Activated CD4-positive, alpha-beta T cell treated with anti-CD3 and anti-CD28 coated beads for 36 hours (primary cell): ENCODE results near the gene NUFIP2. TPM values are rescaled to one million over a fixed set of nuclear protein-coding genes. Genes with fewer than 3 reads are reported as not detected.
"Not testable (repeated sequence)": the region's sequence is repeated elsewhere in the genome, so short reads cannot be mapped to it uniquely, and the experiment has no call there.

Experiments used
- ATAC-seq: fragments of 200-7000 bp; cut with Tn5 transposase; one replicate; pipeline ENCODE4 v1.10.0; 2021; ENCODE audit warnings: mild to moderate bottlenecking, moderate library complexity
- CTCF ChIA-PET: fragments of 350-600 bp; sonication (Branson Sonifier 250); formaldehyde crosslinking; loops from one replicate; lab custom pipeline; 2021; ENCODE audit warnings: antibody characterized with exemption; lab: Charles Lee
- POLR2A ChIA-PET: fragments of 350-600 bp; sonication (Branson Sonifier 250); formaldehyde crosslinking; loops from one replicate; lab custom pipeline; 2021; ENCODE audit warnings: antibody characterized with exemption, inconsistent platforms; lab: Charles Lee
- DNase-seq: peaks from one replicate; pipeline ENCODE4 v3.0.0-alpha.2; 2020
- H3K27ac Mint-ChIP-seq: one replicate; pipeline ENCODE4 v1.8.0; 2021; ENCODE audit warnings: mixed read lengths
- H3K27me3 Mint-ChIP-seq: one replicate; pipeline ENCODE4 v1.8.0; 2021; ENCODE audit warnings: mixed read lengths
- H3K36me3 Mint-ChIP-seq: one replicate; pipeline ENCODE4 v1.8.0; 2021; ENCODE audit warnings: low read depth, mixed read lengths
- H3K4me1 Mint-ChIP-seq: one replicate; pipeline ENCODE4 v1.8.0; 2021; ENCODE audit warnings: mixed read lengths
- H3K4me3 Mint-ChIP-seq: one replicate; pipeline ENCODE4 v1.8.0; 2021; ENCODE audit warnings: mild to moderate bottlenecking, moderate library complexity, mixed read lengths
- H3K9me3 Mint-ChIP-seq: one replicate; pipeline ENCODE4 v1.8.0; 2021; ENCODE audit warnings: low read depth, mixed read lengths
- intact Hi-C, 2 experiments: fragments of 100-400 bp; cut with DNase I in 1 of 2; cut with micrococcal nuclease in 1 of 2; formaldehyde crosslinking; loops; one replicate each; pipeline versions ENCODE4 v1.14.2 to v1.15.1; 2022 to 2024; cut with DNase I, micrococcal nuclease
- total RNA-seq, 2 experiments: library from RNA; stranded (reverse); gene quantifications; one replicate each; pipeline ENCODE4 v1.2.3, GENCODE V29; 2021

Gene NUFIP2
- total RNA-seq, 2 experiments from 2014 or later, result 55.1 to 93.1 TPM

DNA sequence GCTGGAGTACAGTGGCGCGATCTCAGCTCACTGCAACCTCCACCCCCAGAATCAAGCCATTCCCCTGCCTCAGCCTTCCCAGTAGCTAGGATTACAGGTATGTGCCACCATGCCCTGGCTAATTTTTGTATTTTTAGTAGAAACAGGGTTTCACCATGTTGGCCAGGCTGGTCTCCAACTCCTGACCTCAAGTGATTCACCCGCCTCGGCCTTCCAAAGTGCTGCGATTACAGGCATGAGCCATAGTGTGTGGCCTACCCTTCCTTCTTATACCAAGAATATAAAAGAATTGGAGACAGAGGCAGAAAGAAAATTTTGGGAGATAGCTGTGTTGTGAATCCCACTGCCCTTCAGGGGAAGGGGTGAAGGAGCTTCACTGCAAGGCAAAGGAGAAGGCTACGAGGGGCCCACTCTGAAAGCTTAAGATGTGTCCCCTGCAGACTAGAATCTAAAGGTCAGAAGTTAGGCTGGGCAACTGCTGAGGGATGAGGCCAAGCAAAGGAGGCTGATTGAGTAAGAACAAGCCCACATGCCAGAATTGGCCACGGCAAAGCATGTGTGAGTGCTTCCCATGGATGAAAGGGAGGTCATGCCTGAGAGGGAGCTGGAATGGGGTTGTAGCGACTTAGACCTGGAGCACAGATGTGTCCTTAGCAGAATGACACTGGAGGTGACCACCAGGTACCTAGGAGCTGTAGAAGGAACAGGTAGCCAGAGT, 55.7 kb downstream of the NUFIP2 start:
- POLR2A ChIA-PET, result no interaction called here
- CTCF ChIA-PET, result interaction anchor here (0.6 to 1.5 kb wide), 8 partner anchors 10 to 380 kb away, joined by 3 to 8 read pairs (median 4); no protein-coding TSS in a partner anchor

DNA sequence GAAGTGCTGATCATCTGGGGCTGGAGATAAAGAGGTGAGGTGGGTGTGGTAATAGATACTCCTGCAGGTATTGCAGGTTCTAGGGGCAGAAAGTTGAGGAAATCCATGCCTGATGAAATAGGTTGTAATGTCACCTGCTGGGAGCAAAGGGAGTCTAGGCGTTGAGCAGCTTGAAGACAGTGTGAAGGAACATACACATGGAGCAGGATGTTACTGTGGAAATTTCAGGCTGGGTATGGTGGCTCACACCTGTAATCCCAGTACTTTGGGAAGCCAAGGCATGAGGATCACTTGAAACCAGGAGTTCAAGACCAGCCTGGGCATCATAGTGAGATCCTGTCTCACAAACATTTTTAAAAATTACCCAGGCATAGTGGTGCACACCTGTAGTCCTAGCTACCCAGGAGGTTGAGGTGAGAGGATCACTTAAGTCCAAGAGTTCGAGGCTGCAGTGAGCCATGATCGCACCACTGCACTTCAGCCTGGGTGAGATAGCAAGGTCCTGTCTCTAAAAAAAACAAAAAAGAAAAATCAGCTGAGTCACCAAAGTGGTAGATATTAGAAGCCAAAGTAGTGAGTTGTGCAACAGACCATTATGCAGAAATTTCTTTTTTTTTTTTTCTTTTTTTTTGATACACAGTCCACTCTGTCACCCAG, 56.3 kb downstream of the NUFIP2 start:
- POLR2A ChIA-PET, result no interaction called here
- CTCF ChIA-PET, result interaction anchor here (0.7 to 1.5 kb wide), 6 partner anchors 10 to 273 kb away, joined by 3 to 8 read pairs (median 4); no protein-coding TSS in a partner anchor
- no peaks in the 10 kb centered on the region for H3K9me3 Mint-ChIP-seq
- H3K36me3 Mint-ChIP-seq, result no peaks in the 10 kb centered on the region
- intact Hi-C loops, result no loop called here
- H3K4me1 Mint-ChIP-seq, result peaks cover 14% of the 10 kb centered on the region
- no peak overlapping the region for H3K27ac Mint-ChIP-seq
- H3K27me3 Mint-ChIP-seq, result no peaks in the 10 kb centered on the region
- no peak overlapping the region for H3K4me3 Mint-ChIP-seq
- DNase-seq (no peak), ATAC-seq (no peak)

More for the DNA sequence above, 55.7 kb downstream of the NUFIP2 start:
- intact Hi-C loops, result no loop called here
- H3K4me3 Mint-ChIP-seq, result no peak overlapping the region
- no peak overlapping the region for H3K27ac Mint-ChIP-seq
- ATAC-seq (no peak), DNase-seq (no peak)
- H3K4me1 Mint-ChIP-seq, result peaks cover 14% of the 10 kb centered on the region
- no peaks in the 10 kb centered on the region for H3K9me3 Mint-ChIP-seq
- H3K36me3 Mint-ChIP-seq, result no peaks in the 10 kb centered on the region
- no peaks in the 10 kb centered on the region for H3K27me3 Mint-ChIP-seq

- H3K9me3 Mint-ChIP-seq, result no peaks in the 10 kb centered on the region
- H3K4me3 Mint-ChIP-seq, result no peak overlapping the region
- H3K27me3 Mint-ChIP-seq, result no peaks in the 10 kb centered on the region
- no peak overlapping the region for H3K27ac Mint-ChIP-seq
- no peak for ATAC-seq
- intact Hi-C loops, result no loop called here
- POLR2A ChIA-PET, result no interaction called here
- no peaks in the 10 kb centered on the region for H3K36me3 Mint-ChIP-seq
- H3K4me1 Mint-ChIP-seq, result peaks cover 6% of the 10 kb centered on the region
- DNase-seq, result no peak
- CTCF ChIA-PET, result interaction anchor here (1.0 kb wide), 1 partner anchor 16 kb away, joined by 4 read pairs; no protein-coding TSS in a partner anchor
Observed at GRCh38 chr17:29235904-29236303, 58.0 kb downstream of the NUFIP2 start.

DNA sequence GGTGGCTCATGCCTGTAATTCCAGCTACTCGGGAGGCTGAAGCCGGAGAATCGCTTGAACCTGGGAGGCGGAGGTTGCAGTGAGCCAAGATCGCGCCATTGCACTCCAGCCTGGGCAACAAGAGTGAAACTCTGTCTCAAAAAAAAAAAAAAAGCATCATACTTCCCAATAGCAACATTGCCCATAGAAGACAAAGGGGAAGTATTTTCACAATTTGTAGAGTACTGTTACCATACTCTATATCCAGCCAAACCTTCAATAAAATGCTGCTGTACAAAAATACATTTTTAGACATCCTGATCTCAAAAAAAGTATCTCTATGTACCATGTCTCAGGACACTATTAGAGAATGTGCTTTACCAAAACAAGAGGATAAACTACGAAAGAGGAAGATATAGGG, 59.0 kb downstream of the NUFIP2 start:
- H3K9me3 Mint-ChIP-seq, H3K27ac Mint-ChIP-seq, DNase-seq, POLR2A ChIA-PET, intact Hi-C loops, H3K4me1 Mint-ChIP-seq, ATAC-seq, H3K27me3 Mint-ChIP-seq, H3K36me3 Mint-ChIP-seq, H3K4me3 Mint-ChIP-seq: not testable (repeated sequence)
- CTCF ChIA-PET, result interaction anchor here (1.0 kb wide), 1 partner anchor 15 kb away, joined by 4 read pairs; no protein-coding TSS in a partner anchor

- DNase-seq (no peak), ATAC-seq (no peak)
- H3K9me3 Mint-ChIP-seq, result no peaks in the 10 kb centered on the region
- ChIA-PET POLR2A (no interaction called here), CTCF (interaction anchor here (0.6 to 1.8 kb wide), 5 partner anchors 10 to 173 kb away, joined by 3 to 4 read pairs (median 3); no protein-coding TSS in a partner anchor)
- H3K4me1 Mint-ChIP-seq, result no peaks in the 10 kb centered on the region
- no peak overlapping the region for H3K4me3 Mint-ChIP-seq
- peaks cover 2% of the 10 kb centered on the region for H3K27me3 Mint-ChIP-seq
- H3K36me3 Mint-ChIP-seq, result no peaks in the 10 kb centered on the region
- H3K27ac Mint-ChIP-seq, result no peak overlapping the region
- intact Hi-C loops, result no loop called here
Observed at GRCh38 chr17:29233301-29233700, 60.6 kb downstream of the NUFIP2 start.

- DNase-seq, result no peak
- peaks cover 2% of the 10 kb centered on the region for H3K27me3 Mint-ChIP-seq
- intact Hi-C loops, result no loop called here
- no peaks in the 10 kb centered on the region for H3K9me3 Mint-ChIP-seq
- no peak overlapping the region for H3K4me3 Mint-ChIP-seq
- H3K27ac Mint-ChIP-seq, result no peak overlapping the region
- CTCF ChIA-PET, result interaction anchor here (0.7 to 2.2 kb wide), 7 partner anchors 10 to 108 kb away, joined by 3 to 7 read pairs (median 5); no protein-coding TSS in a partner anchor
- POLR2A ChIA-PET, result no interaction called here
- no peaks in the 10 kb centered on the region for H3K36me3 Mint-ChIP-seq
- H3K4me1 Mint-ChIP-seq, result peaks cover 5% of the 10 kb centered on the region
- ATAC-seq, result no peak
Observed at GRCh38 chr17:29225396-29225795, 68.6 kb downstream of the NUFIP2 start.

- H3K9me3 Mint-ChIP-seq, POLR2A ChIA-PET, H3K36me3 Mint-ChIP-seq: not testable (repeated sequence)
Observed at GRCh38 chr17:29221338-29221737, 72.6 kb downstream of the NUFIP2 start.

DNA sequence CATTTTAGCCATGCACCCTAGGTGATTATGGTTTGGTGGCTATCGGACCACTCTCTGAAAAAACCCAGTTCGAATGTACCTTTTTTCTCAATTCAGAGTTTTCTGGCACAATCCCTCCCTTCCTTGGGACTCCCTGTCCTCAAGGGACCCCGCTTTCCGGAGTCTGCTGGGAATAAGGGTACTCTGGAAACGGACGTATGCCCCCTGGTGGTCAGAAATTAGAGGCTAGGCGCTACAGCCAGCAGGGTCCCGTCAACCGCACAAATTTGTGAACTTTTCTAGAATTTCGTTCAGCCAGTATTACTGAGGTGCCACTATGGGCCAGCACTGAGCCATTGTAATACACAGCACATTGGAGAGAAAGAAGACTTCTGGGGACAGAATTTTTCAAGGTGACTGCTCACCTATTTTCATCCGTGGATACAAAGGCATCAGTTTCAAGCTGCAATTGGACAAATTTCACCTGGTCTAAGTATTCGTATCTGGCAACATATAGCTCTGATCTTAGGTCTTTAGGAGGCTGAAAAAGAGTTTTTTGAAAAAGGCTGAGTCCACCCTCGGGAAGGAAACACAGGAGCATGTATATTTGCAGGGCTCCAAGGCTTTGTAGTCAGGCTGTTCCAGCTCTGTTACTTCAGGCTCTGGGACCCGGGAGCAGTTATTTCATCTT, 74.4 kb downstream of the NUFIP2 start:
- DNase-seq, result peak; percentile 85
- ATAC-seq, result peak; percentile 97
- no peaks in the 10 kb centered on the region for H3K36me3 Mint-ChIP-seq
- no peak overlapping the region for H3K27ac Mint-ChIP-seq
- intact Hi-C loops, result loop anchor here (1.0 to 2.0 kb wide), 5 partner anchors 39 to 95 kb away; partner anchors contain the start of gene MYO18A (in 1 of the 2)
- H3K4me3 Mint-ChIP-seq, result peak overlapping the region; percentile 17
- ChIA-PET CTCF (interaction anchor here (0.5 to 7.6 kb wide), 52 partner anchors 8 to 1149 kb away, joined by 3 to 136 read pairs (median 4); partner anchors contain the start of gene MYO18A), POLR2A (interaction anchor here (0.6 kb wide), 1 partner anchor 33 kb away, joined by 3 read pairs; no protein-coding TSS in a partner anchor)
- no peaks in the 10 kb centered on the region for H3K27me3 Mint-ChIP-seq
- H3K9me3 Mint-ChIP-seq, result no peaks in the 10 kb centered on the region
- peaks cover 6% of the 10 kb centered on the region for H3K4me1 Mint-ChIP-seq

More at GRCh38 chr17:29221338-29221737, 72.6 kb downstream of the NUFIP2 start:
- CTCF ChIA-PET, result interaction anchor here (1.0 to 7.6 kb wide), 4 partner anchors 28 to 106 kb away, joined by 3 to 136 read pairs (median 18); no protein-coding TSS in a partner anchor
- peaks cover 11% of the 10 kb centered on the region for H3K4me1 Mint-ChIP-seq
- H3K4me3 Mint-ChIP-seq, ATAC-seq, H3K27ac Mint-ChIP-seq, H3K27me3 Mint-ChIP-seq, DNase-seq, intact Hi-C loops: not testable (repeated sequence)

GRCh38 chr17:29216856-29217255, 77.1 kb downstream of the NUFIP2 start:
- Mint-ChIP-seq H3K9me3 (no peaks in the 10 kb centered on the region), H3K27me3 (no peaks in the 10 kb centered on the region), H3K4me3 (no peak overlapping the region), H3K4me1 (peaks cover 6% of the 10 kb centered on the region), H3K36me3 (no peaks in the 10 kb centered on the region), H3K27ac (no peak overlapping the region)
- DNase-seq (no peak), ATAC-seq (no peak)
- CTCF ChIA-PET, result interaction anchor here (0.6 to 7.6 kb wide), 11 partner anchors 11 to 251 kb away, joined by 3 to 136 read pairs (median 4); partner anchors contain the start of gene MYO18A
- intact Hi-C loops, result no loop called here
- POLR2A ChIA-PET, result no interaction called here

GRCh38 chr17:29216181-29216580, 77.8 kb downstream of the NUFIP2 start:
- Mint-ChIP-seq H3K4me1 (peaks cover 6% of the 10 kb centered on the region), H3K27me3 (no peaks in the 10 kb centered on the region), H3K36me3 (no peaks in the 10 kb centered on the region), H3K9me3 (no peaks in the 10 kb centered on the region), H3K27ac (no peak overlapping the region), H3K4me3 (no peak overlapping the region)
- intact Hi-C loops, result no loop called here
- no peak for ATAC-seq
- DNase-seq, result no peak
- CTCF ChIA-PET, result interaction anchor here (0.7 to 7.6 kb wide), 8 partner anchors 9 to 251 kb away, joined by 3 to 136 read pairs (median 4); partner anchors contain the start of gene MYO18A
- POLR2A ChIA-PET, result no interaction called here

- ChIA-PET POLR2A (no interaction called here), CTCF (interaction anchor here (0.7 to 7.6 kb wide), 5 partner anchors 8 to 92 kb away, joined by 3 to 136 read pairs (median 4); no protein-coding TSS in a partner anchor)
- no peaks in the 10 kb centered on the region for H3K27me3 Mint-ChIP-seq
- H3K4me3 Mint-ChIP-seq, result no peak overlapping the region
- H3K27ac Mint-ChIP-seq, result no peak overlapping the region
- H3K36me3 Mint-ChIP-seq, result no peaks in the 10 kb centered on the region
- ATAC-seq, result no peak
- intact Hi-C loops, result no loop called here
- no peaks in the 10 kb centered on the region for H3K9me3 Mint-ChIP-seq
- DNase-seq, result no peak
- peaks cover 6% of the 10 kb centered on the region for H3K4me1 Mint-ChIP-seq
Observed at GRCh38 chr17:29215717-29216116, 78.2 kb downstream of the NUFIP2 start.
